H1 (cell line): ENCODE data around the gene MDC1. TPM values are rescaled to one million over a fixed set of nuclear protein-coding genes. Genes with fewer than 3 reads are reported as not detected.

Experiments used
- CTCF ChIA-PET: fragments of 300-600 bp; sonication (Branson Sonifier 250); formaldehyde crosslinking; loops from one replicate; lab custom pipeline; 2021; ENCODE audit not compliant: partially characterized antibody; lab: Charles Lee
- POLR2A ChIA-PET: fragments of 300-600 bp; sonication (Branson Sonifier 250); formaldehyde crosslinking; loops from one replicate; lab custom pipeline; 2021; ENCODE audit warnings: inconsistent platforms; ENCODE audit not compliant: partially characterized antibody; lab: Charles Lee
- DNase-seq, 2 experiments: peaks; one replicate each; pipeline versions ENCODE4 v3.0.0 to v3.0.0-alpha.2; 2010 to 2022; ENCODE audit warnings: low spot score in 2 of 2, low read depth in 1 of 2, mixed read lengths in 1 of 2
- FAIRE-seq: peaks from 2 replicates; lab custom pipeline; 2011; peaks lifted over from hg19 to GRCh38; lab: Jason Lieb, UNC
- H2AFZ ChIP-seq: 2 replicates; pipeline ENCODE4 v1.8.1; 2012; ENCODE audit warnings: low read length, inconsistent platforms
- H2AK5ac ChIP-seq: 2 replicates; pipeline ENCODE4 v1.6.1; 2013; ENCODE audit warnings: low read depth, low read length
- H2BK120ac ChIP-seq: replicated peaks from 2 replicates; pipeline ENCODE3; 2013; ENCODE audit warnings: low read depth, low read length, inconsistent platforms
- H2BK12ac ChIP-seq: 2 replicates; pipeline ENCODE4 v1.6.1; 2013; ENCODE audit warnings: low read depth, low read length
- H2BK15ac ChIP-seq: 2 replicates; pipeline ENCODE4 v1.6.1; 2013; ENCODE audit warnings: low read length
- H2BK20ac ChIP-seq: 2 replicates; pipeline ENCODE4 v1.6.1; 2013; ENCODE audit warnings: low read length
- H2BK5ac ChIP-seq: 2 replicates; pipeline ENCODE4 v1.6.1; 2013; ENCODE audit warnings: low read depth, low read length
- H3K14ac ChIP-seq: 2 replicates; pipeline ENCODE4 v1.6.1; 2013; ENCODE audit warnings: inconsistent platforms; ENCODE audit not compliant: insufficient read length
- H3K18ac ChIP-seq: 2 replicates; pipeline ENCODE4 v1.6.1; 2013; ENCODE audit warnings: low read length; ENCODE audit errors: extremely low read depth
- H3K23ac ChIP-seq: 2 replicates; pipeline ENCODE4 v1.6.1; 2013; ENCODE audit warnings: inconsistent platforms; ENCODE audit not compliant: insufficient read length
- H3K23me2 ChIP-seq: 2 replicates; pipeline ENCODE4 v1.6.1; 2013; ENCODE audit warnings: low read depth, low read length
- H3K27ac ChIP-seq: 2 replicates; pipeline ENCODE4 v1.6.1; 2011; ENCODE audit warnings: low read depth, low read length, inconsistent platforms
- H3K27me3 ChIP-seq, 4 experiments: replicated peaks in 1 of 4; 1 replicate in 1 of 4; 2 replicates in 3 of 4; pipeline versions ENCODE4 v1.6.1 to v1.8.1; 2011 to 2013; ENCODE audit warnings: low read length in 3 of 4, mild to moderate bottlenecking in 3 of 4, inconsistent platforms in 2 of 4, mixed read lengths in 2 of 4, moderate library complexity in 1 of 4; ENCODE audit not compliant: control insufficient read depth in 3 of 4, insufficient read depth in 3 of 4; ENCODE audit errors: extremely low read depth in 1 of 4
- H3K36me3 ChIP-seq, 4 experiments: 2 replicates each; pipeline versions ENCODE4 v1.6.1 to v1.8.1; 2011 to 2013; ENCODE audit warnings: mild to moderate bottlenecking in 4 of 4, low read length in 3 of 4, moderate library complexity in 2 of 4, control low read depth in 1 of 4, inconsistent platforms in 1 of 4; ENCODE audit not compliant: insufficient read depth in 4 of 4, control insufficient read depth in 2 of 4
- H3K4ac ChIP-seq: replicated peaks from 2 replicates; pipeline ENCODE3; 2013; ENCODE audit warnings: low read length, low read depth, mixed read lengths, inconsistent platforms; ENCODE audit not compliant: insufficient read length
- H3K4me1 ChIP-seq, 4 experiments: replicated peaks in 1 of 4; 1 replicate in 1 of 4; 2 replicates in 3 of 4; pipeline versions ENCODE4 v1.6.1 to v1.8.1; 2011 to 2013; ENCODE audit warnings: low read length in 3 of 4, inconsistent platforms in 2 of 4, mixed read lengths in 1 of 4; ENCODE audit not compliant: insufficient read depth in 4 of 4, control insufficient read depth in 3 of 4
- H3K4me2 ChIP-seq, 2 experiments: 2 replicates each; pipeline versions ENCODE4 v1.6.1 to v1.8.1; 2011 to 2013; ENCODE audit warnings: low read depth in 2 of 2, low read length in 2 of 2, control low read depth in 1 of 2, inconsistent platforms in 1 of 2, mild to moderate bottlenecking in 1 of 2; ENCODE audit not compliant: insufficient read depth in 1 of 2
- H3K4me3 ChIP-seq, 4 experiments: fragments of 200-600, 300-600 bp in 1 of 4; sonication (generic), shearing (Covaris generic), sonication (Bioruptor Twin) in 1 of 4; 2 replicates each; pipeline versions ENCODE4 v1.5.1 to v1.8.1; 2011 to 2016; ENCODE audit warnings: low read length in 4 of 4, low read depth in 3 of 4, control low read depth in 2 of 4, inconsistent platforms in 2 of 4, mild to moderate bottlenecking in 2 of 4, mixed read lengths in 1 of 4, moderate library complexity in 1 of 4; ENCODE audit not compliant: insufficient read depth in 2 of 4; ENCODE audit errors: extremely low read depth in 1 of 4
- H3K56ac ChIP-seq: replicated peaks from 2 replicates; pipeline ENCODE3; 2013; ENCODE audit warnings: low read depth, mild to moderate bottlenecking, mixed read lengths, low read length, inconsistent platforms; ENCODE audit not compliant: insufficient read length
- H3K79me1 ChIP-seq: 2 replicates; pipeline ENCODE4 v1.6.1; 2013; ENCODE audit warnings: low read depth, low read length, control low read depth
- H3K79me2 ChIP-seq, 2 experiments: 2 replicates each; pipeline versions ENCODE4 v1.6.1 to v1.8.1; 2012 to 2013; ENCODE audit warnings: low read length in 2 of 2, mild to moderate bottlenecking in 2 of 2, inconsistent platforms in 1 of 2; ENCODE audit not compliant: insufficient read depth in 2 of 2, control insufficient read depth in 1 of 2
- H3K9ac ChIP-seq, 4 experiments: replicated peaks in 1 of 4; 1 replicate in 1 of 4; 2 replicates in 3 of 4; pipeline versions ENCODE4 v1.6.1 to v1.8.1; 2011 to 2013; ENCODE audit warnings: low read depth in 3 of 4, low read length in 3 of 4, control low read depth in 2 of 4, mild to moderate bottlenecking in 2 of 4, moderate library complexity in 2 of 4, inconsistent platforms in 1 of 4; ENCODE audit errors: extremely low read depth in 1 of 4
- H3K9me3 ChIP-seq, 2 experiments: 2 replicates each; pipeline versions ENCODE4 v1.6.1 to v1.8.1; 2012 to 2013; ENCODE audit warnings: mild to moderate bottlenecking in 2 of 2, moderate library complexity in 2 of 2, control low read depth in 1 of 2, inconsistent platforms in 1 of 2, low read depth in 1 of 2, low read length in 1 of 2, mixed read lengths in 1 of 2; ENCODE audit not compliant: insufficient read depth in 2 of 2
- H4K20me1 ChIP-seq, 2 experiments: replicated peaks in 1 of 2; 2 replicates each; pipeline versions ENCODE3 to v1.8.1; 2011 to 2013; ENCODE audit warnings: inconsistent platforms in 2 of 2, low read length in 2 of 2, mild to moderate bottlenecking in 1 of 2; ENCODE audit not compliant: insufficient read depth in 2 of 2, control insufficient read depth in 1 of 2
- H4K5ac ChIP-seq: 2 replicates; pipeline ENCODE4 v1.6.1; 2013; ENCODE audit warnings: low read length, low read depth, mixed read lengths, inconsistent platforms; ENCODE audit not compliant: insufficient read length
- H4K8ac ChIP-seq: 2 replicates; pipeline ENCODE4 v1.8.0; 2013; ENCODE audit warnings: mild to moderate bottlenecking, moderate library complexity, low read length, inconsistent platforms; ENCODE audit not compliant: insufficient read depth; ENCODE audit errors: extremely low read depth
- H4K91ac ChIP-seq: replicated peaks from 2 replicates; pipeline ENCODE3; 2013; ENCODE audit warnings: low read length, mixed read lengths, inconsistent platforms; ENCODE audit not compliant: insufficient read length
- EGR1 ChIP-seq: IDR thresholded peaks from 2 replicates; pipeline ENCODE4 v1.6.1; 2011; ENCODE audit warnings: low read depth, low read length, borderline replicate concordance
- GTF2F1 ChIP-seq: IDR thresholded peaks from 2 replicates; pipeline ENCODE4 v1.6.1; 2012; ENCODE audit warnings: low read depth, low read length, improper control_type of control experiment, borderline replicate concordance
- KDM1A ChIP-seq: fragments of 200-600, 300-600 bp; sonication (generic); IDR thresholded peaks from 2 replicates; pipeline ENCODE4 v1.7.1; 2016; ENCODE audit warnings: mild to moderate bottlenecking, low read length, borderline replicate concordance
- POLR2AphosphoS5 ChIP-seq: IDR thresholded peaks from 2 replicates; pipeline ENCODE4 v1.6.1; 2011; ENCODE audit warnings: low read depth, low read length
- RAD21 ChIP-seq, 2 experiments: IDR thresholded peaks in 1 of 2; conservative IDR thresholded peaks in 1 of 2; 2 replicates each; pipeline ENCODE4 v1.6.1; 2011; ENCODE audit warnings: low read depth in 2 of 2, low read length in 2 of 2, improper control_type of control experiment in 1 of 2, inconsistent platforms in 1 of 2, mild to moderate bottlenecking in 1 of 2, moderate library complexity in 1 of 2
- RFX5 ChIP-seq: IDR thresholded peaks from 2 replicates; pipeline ENCODE4 v1.6.1; 2011; ENCODE audit warnings: low read depth, low read length, improper control_type of control experiment, borderline replicate concordance
- SIN3A ChIP-seq, 2 experiments: IDR thresholded peaks in 1 of 2; conservative IDR thresholded peaks in 1 of 2; 2 replicates each; pipeline ENCODE4 v1.6.1; 2011 to 2012; ENCODE audit warnings: low read length in 2 of 2, improper control_type of control experiment in 1 of 2, low read depth in 1 of 2, mild to moderate bottlenecking in 1 of 2
- SP4 ChIP-seq: IDR thresholded peaks from 2 replicates; pipeline ENCODE4 v1.6.1; 2012; ENCODE audit warnings: low read length, inconsistent platforms
- TAF1 ChIP-seq: IDR thresholded peaks from 2 replicates; pipeline ENCODE4 v1.6.1; 2011; ENCODE audit warnings: mild to moderate bottlenecking, low read depth, low read length
- WGBS, 2 experiments: shearing (Covaris generic) in 1 of 2; methylation state at CpG; one replicate each; pipeline versions ENCODE4 v1.1.6 to v1.1.7; 2013 to 2015; ENCODE audit warnings: low lambda C conversion rate in 2 of 2, mixed read lengths in 2 of 2, inconsistent platforms in 1 of 2, low coverage in 1 of 2, missing lambda C conversion rate in 1 of 2; ENCODE audit not compliant: insufficient replicate concordance in 2 of 2, insufficient coverage in 1 of 2, insufficient read length in 1 of 2; ENCODE audit errors: extremely low coverage in 1 of 2, missing lambda C conversion rate in 1 of 2; 5-methylcytosine and 5-hydroxymethylcytosine counted together
- polyA plus RNA-seq, 7 experiments: library from polyadenylated mRNA; depleted of rRNA in 3 of 7; stranded (reverse) in 5 of 7; unstranded in 2 of 7; fragments of >200 nt in 5 of 7; fragments of 200-250 nt in 2 of 7; gene quantifications; 1 replicate in 5 of 7; 2 replicates in 1 of 7; 4 replicates in 1 of 7; pipeline versions ENCODE4 v1.2.1 to v1.2.3, GENCODE V29; 2011 to 2013; ENCODE audit warnings: missing spikeins in 2 of 7, mixed read lengths in 2 of 7
- total RNA-seq: library from RNA; stranded (reverse); fragmentation: NEBNext Ultra II Directional; extraction: Animal tissue kit (Norgen Biotek cat#: 25700); gene quantifications from 2 replicates; pipeline ENCODE4 v1.2.1, GENCODE V29; 2021
- TF ChIP-seq, protein P1 (sequence below): IDR thresholded peaks from 2 replicates; pipeline ENCODE4 v1.6.1; 2012; ENCODE audit warnings: inconsistent platforms

The MDC1 gene
- total and polyA plus RNA-seq, 2 of the 8 experiments (the other 6 are each of a cell fraction or from before 2014, with no cell fraction given) = 29.9 to 81.1 TPM

DNA sequence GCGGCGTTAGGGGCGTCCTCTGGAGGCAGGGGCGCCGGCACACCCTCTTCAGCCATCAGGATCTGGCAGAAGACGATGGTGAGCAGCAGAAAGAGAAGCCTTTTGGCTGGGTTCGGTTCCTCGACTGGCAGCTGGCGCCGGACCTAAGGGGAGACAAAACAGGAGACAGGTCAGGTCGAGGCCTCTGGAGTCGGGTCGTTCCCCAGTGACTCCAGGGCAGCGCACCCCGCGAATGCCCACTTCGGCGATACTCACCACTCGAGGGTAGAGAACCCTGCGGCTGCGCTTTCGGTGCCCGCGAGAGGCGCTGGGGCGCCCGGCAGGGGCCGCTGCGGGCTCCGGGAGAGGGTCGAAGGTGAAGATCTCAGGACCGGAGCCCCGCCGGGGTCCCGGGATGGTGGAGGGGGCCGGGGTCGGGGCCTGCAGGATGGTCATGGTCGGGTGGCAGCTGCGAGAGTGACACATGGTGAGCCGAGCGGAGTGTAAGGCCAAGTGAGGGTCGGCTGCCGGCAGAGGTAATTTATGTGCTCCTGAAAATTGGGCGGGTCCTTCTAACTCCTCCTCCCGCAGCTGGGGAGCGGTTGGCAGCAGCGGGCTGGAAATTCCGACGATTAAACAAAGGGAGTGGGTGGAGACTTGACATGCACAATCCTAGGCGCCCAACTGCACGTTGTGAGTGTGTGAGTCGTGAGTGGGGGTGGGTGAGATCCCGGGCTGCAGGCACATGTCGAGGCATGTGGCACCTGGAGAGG lies 27.1 kb upstream of the MDC1 start, which contains the start of gene IER3:
Gene IER3, minus strand, starts transcription at position 494 of the 752 bp plus-strand sequence. Its CDS starts 29 bp downstream, at position 465.
- H2BK20ac ChIP-seq = peak within 1 kb of the TSS; percentile 51
- peak within 1 kb of the TSS; percentile 48; the same call in 1 of the 2 replicates for H2BK15ac ChIP-seq
- H3K79me2 ChIP-seq = peaks cover 0 to 11% of the 10 kb centered on the region in 2 experiments; a peak in 3 of 4 replicates
- ChIA-PET POLR2A (interaction anchor here (0.7 to 17.3 kb wide), 31 partner anchors 8 to 417 kb away, joined by 3 to 337 read pairs (median 3); partner anchors contain the start of genes DDR1, MDC1, MRPS18B and NRM), CTCF (interaction anchor here (0.6 to 2.8 kb wide), 4 partner anchors 13 to 83 kb away, joined by 3 to 16 read pairs (median 4); no protein-coding TSS in a partner anchor)
- DNase-seq (peak in 1 of 2 experiments; percentile 91), FAIRE-seq (no peak)
- peak within 1 kb of the TSS; percentile 22 for H4K8ac ChIP-seq
- H2AFZ ChIP-seq = no peak within 1 kb of the TSS
- H3K27ac ChIP-seq = no peak within 1 kb of the TSS
- peak within 1 kb of the TSS; percentile 69; the same call in 1 of the 2 replicates for H2BK5ac ChIP-seq
- peaks cover 9 to 13% (median 12%) of the 10 kb centered on the region in 4 experiments for H3K36me3 ChIP-seq
- peaks cover 1 to 3% of the 10 kb centered on the region in 2 experiments for H4K20me1 ChIP-seq
- peak within 1 kb of the TSS; percentile 91 to 94 for H3K4me2 ChIP-seq
- no peak within 1 kb of the TSS for H2BK120ac ChIP-seq
- peaks cover 9% of the 10 kb centered on the region for H3K79me1 ChIP-seq
- H3K9ac ChIP-seq = peak within 1 kb of the TSS in 3 of 4 experiments; percentile 35 to 41 (median 38); a peak in 5 of 7 replicates
- H3K14ac ChIP-seq = no peak within 1 kb of the TSS
- H4K5ac ChIP-seq = peak within 1 kb of the TSS; percentile 84
- peaks cover 18% of the 10 kb centered on the region; the same call in 1 of the 2 replicates for H3K23me2 ChIP-seq
- peak within 1 kb of the TSS; percentile 92 for H3K18ac ChIP-seq
- no peak within 1 kb of the TSS for H3K23ac ChIP-seq
- peak within 1 kb of the TSS; percentile 76 to 95 (median 88) for H3K4me3 ChIP-seq
- no peaks in the 10 kb centered on the region for H3K9me3 ChIP-seq
- H3K4ac ChIP-seq = no peak within 1 kb of the TSS
- H4K91ac ChIP-seq = peak within 1 kb of the TSS; percentile 47
- WGBS, 2 experiments = 2% methylated on average over 49 of the region's 54 CpGs; no CpG with 5 or more reads in 1 of the 2 experiments
- H2AK5ac ChIP-seq = peak within 1 kb of the TSS; percentile 25; the same call in 1 of the 2 replicates
- peak within 1 kb of the TSS; percentile 62 for H3K56ac ChIP-seq
- peak within 1 kb of the TSS; percentile 82; the same call in 1 of the 2 replicates for H2BK12ac ChIP-seq
- H3K4me1 ChIP-seq = peaks cover 3 to 18% (median 7%) of the 10 kb centered on the region in 4 experiments; a peak in 6 of 7 replicates
- H3K27me3 ChIP-seq = no peaks in the 10 kb centered on the region; a peak in 1 of 7 replicates
- TF ChIP-seq SP4 (peak; percentile 59; the same call in 1 of the 2 replicates), SIN3A (conservative IDR thresholded peaks at IDR 0.05 in 1 of 2, IDR thresholded peaks at IDR 0.05 in 1 of 2; ENCODE audit: low read depth in 1 of 2, low read length in 2 of 2) (peak; percentile 72 to 84; a peak in 3 of 4 replicates), GTF2F1 (no peak), EGR1 (0 out of 2 replicates have a peak, but pooled peaks have one; percentile 7), POLR2AphosphoS5 (peak; percentile 99), KDM1A (peak; percentile 53; the same call in 1 of the 2 replicates), RAD21 (IDR thresholded peaks at IDR 0.05 in 1 of 2, conservative IDR thresholded peaks at IDR 0.05 in 1 of 2; ENCODE audit: low read depth in 2 of 2, low read length in 2 of 2) (peak; percentile 35 to 57; a peak in 3 of 4 replicates), TAF1 (peak; percentile 97), RFX5 (peak; percentile 34; the same call in 1 of the 2 replicates)
- TF ChIP-seq, protein P1, sequence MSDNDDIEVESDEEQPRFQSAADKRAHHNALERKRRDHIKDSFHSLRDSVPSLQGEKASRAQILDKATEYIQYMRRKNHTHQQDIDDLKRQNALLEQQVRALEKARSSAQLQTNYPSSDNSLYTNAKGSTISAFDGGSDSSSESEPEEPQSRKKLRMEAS = peak; percentile 72
